ENCODE data around the gene STEAP1.
"Not testable (repeated sequence)": the region's sequence is repeated elsewhere in the genome, so short reads cannot be mapped to it uniquely, and the experiment has no call there.

Gene STEAP1

DNA sequence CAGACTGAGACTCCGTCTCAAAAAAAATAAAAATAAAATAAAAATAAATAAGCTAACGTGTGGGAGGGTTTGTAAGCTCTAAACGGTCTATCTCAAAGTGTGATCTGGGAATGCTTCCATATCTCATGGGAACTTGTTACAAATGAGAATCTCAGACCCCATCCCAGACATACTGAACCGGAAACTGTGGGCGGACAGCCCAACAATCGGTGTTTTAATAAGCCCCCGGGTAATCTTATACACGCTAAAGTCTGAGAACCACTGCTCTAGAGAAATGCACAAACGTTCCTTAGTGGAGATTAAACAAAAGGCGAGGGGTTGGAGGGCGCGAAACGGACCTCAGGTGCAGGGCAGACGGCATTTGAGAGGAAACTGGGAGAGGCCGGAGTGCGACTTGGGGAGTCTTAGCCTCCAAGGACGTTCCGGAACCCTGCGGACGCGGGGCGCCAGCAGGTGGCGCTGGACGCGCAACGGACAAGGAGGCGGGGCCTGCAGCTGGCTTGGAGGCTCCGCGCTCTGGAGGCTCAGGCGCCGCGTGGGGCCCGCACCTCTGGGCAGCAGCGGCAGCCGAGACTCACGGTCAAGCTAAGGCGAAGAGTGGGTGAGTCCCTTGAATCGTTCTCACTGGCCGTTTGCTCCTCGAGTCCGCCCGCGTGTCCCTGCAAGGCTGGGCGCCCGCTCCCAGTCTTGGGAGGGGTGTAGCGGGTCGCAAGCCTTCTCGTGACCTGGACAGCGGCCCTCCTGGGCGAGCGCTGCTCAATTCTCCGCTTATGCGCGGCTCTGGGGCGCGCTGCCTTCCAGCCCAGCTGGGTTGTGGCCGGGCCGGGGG, at the start of gene STEAP1:
Gene STEAP1 (plus strand): TSS at position 527 of the 829 bp plus-strand sequence. CDS start 5,320 bp downstream, outside the sequence.
- DNase-seq: peak; percentile 66 to 96

DNA sequence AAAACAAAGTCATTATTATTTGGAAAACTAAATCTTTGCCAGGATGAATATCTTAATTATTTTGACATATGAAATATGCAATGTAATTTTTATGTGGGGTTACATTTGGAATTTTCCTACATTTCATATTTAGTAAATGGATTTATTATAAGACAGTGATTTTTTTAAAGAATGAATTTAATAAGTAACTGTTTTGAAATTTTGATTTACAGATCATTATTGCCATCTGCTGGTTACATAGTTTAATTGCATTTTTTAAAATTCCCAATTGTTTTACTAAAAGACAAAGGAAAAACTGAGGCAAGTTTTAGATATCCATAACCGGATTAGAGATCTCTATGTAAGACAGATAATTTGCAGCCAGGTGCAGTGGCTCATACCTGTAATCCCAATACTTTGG, 39.3 kb upstream of the STEAP1 start:
- not testable (repeated sequence) for DNase-seq

DNA sequence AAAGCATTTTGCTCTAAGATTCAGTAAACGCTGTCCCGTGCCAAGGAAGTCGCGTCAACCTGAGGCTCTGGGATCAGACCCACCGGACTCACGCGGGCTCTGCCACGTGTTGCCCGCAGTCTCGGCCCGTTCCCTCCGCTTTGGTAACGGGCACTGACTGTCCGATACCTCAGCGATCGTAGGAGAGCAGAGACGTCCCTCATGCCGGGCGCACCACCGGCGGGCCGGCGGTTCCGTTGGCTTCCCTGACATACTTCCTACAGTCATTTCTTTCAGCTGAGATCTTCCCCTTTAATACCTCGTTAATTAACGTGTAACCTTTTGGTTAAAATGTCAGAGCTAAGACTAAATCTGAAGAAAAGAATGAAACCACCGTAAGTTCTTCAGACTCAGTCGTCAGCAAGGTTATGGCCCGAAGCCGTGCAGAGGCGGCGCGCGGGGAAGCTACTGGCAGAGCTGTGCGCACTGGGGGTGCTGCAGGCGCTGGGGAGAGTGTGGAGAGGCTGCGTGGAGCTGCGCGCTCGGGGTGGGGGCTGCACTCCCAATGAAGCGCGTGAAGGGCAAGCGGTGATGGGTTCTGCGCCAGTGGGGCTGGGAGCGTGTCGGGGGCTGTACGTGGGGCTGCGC, 35.6 kb upstream of the STEAP1 start:
- DNase-seq: not testable (repeated sequence)

DNA sequence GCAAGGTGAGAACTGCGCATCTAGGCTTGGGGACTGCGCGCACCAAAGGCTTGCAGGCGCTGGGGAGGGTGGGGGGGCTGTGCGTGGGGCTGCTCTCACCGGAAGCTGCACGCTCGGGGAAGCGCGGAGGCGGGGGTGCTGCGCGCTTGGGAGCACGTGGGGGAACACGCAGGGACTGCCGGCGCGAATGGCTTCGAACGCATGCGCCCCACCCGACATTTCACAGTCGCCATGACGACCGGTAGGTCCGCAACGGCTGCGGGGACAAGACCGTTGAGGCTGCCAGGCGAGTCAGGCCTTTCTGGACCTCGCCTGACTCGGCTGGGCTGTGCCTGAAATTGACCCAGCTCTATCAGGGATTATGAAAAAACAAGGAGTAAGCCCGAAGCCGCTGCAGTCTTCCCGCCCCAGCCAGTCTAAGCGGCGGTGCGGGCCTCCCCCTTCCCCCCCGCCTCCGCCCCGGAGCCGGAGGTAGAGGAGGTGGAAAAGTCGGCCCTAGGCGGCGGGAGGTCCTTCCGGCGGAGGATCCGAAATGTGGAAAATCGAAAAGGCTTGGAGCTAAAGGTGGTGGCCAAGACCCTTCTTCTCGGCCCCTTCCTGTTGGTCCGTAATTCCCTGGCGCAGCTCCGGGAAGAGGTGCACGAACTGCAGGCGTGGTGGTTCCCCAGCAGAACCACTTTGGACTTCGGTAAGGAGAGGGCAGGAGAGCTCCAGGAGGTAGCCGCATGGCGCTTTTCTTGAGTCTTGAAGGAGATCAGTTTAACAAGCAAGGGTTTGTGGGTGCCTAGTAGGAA, 34.9 kb upstream of the STEAP1 start:
- no peak for DNase-seq

DNA sequence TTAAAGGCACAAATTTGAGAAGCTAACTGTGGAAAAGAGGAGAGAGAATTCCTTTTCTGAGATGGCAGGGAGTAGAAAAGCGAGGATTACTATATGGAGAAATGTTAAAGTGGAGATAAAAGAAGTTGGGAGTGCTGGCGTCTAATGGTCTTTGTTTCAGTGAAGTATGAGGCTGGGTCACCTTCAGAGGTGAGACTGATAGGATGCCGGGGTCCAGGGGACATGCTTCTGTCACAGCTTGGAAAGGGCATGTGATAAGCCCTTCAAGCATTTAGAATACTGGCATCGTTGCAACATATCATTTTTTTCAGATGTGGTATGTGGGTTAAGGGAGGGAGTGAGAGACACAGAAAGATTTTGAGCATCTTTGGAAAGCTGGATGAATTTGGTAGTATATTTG, 34.1 kb upstream of the STEAP1 start:
- not testable (repeated sequence) for DNase-seq

DNA sequence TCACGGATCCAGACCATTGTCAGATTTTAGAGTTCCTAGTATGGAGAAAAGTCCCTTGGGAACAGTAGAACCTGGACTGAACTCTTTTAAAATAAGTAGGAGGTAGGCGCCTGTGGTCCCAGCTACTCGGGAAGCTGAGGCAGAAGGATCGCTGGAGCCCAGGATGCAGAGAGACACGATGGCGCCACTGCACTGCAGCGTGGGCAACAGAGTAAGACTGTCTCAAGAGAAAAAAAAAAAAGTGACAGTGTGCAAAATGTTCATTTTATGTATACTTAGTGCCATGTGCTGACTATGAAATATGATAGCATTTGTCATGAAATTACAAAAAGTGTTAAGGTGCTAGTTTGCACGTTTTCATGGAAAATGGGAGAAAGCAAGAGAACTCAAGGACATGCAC, 22.5 kb upstream of the STEAP1 start:
- not testable (repeated sequence) for DNase-seq

DNA sequence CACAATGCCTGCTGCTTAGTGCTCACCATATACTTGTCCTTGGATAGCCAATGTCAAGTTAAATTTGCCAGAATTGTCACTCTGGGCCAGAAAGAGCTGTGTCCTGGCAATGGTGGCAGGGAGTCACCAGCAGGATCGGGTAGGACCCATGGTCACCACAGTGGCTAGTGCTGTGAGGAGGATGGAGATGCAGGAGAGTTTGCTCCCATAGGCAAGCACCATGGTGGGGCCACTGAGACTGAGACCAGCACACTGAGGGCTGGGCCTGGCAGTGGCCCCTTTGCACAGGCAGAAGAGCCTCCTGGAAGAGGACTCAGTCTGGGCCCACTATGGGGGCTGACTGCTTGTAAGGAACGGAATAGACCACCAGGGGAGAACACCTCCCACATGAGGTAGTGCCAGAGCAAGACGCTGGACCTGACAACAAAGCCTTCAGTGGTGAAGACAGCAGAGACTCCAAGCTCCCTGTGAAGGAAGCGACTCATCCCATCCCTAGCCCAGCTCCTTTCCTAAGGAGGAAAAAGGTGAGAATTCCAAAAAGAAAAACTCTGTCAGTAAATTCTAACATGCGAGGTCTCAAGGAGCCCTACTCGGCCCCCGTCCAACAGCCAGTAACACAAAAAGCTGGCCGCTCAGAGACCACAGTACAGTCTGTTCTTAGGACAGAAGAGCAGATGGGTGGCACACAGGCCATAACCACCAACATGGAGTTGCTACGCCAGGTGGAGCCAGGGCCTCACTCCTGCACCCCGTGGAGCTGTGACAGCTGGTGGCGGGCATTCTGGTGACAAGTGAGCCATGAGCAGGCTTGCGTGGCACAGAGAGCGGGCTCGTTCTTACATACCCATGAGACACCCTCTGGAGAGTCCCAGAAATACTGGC, 6.9 kb upstream of the STEAP1 start:
- DNase-seq: not testable (repeated sequence)

DNA sequence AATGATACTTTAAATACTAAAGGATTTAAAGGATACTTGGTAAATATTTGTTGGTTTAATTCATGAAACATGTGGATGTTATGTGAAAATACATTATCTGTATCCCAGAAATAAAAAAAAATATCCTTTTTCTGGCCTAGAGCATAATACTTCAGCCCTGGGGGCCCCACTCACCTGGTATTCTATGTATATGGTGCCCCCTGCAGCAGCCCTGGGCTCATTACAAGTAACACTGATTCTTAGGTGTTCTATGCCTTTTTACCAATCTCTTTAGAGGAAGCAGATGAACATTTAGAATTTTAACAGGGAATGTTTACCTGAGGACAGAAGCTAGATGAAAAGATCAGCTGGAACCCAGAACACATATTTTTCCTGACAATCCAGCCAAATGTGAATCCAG, 4.8 kb upstream of the STEAP1 start:
- DNase-seq: peak in 1 of 2 donors; percentile 6

DNA sequence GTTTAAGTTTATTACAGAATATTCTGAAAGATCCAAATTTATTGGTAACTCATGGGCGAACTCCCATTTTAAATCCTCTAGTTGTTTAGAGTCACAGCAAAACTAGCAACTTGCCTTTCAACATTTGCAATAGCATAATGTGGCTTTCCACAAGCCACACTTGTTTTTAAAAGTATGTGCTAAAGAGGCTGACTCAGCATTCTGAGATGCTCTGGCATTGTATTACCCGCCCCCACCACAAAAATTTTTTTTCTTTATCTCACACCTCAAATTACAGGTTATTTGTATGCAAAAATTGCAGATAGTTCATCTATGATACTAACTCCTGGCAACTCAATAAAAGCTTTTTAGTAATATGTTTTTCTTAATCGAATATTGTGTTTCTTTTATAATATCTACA, 2.4 kb upstream of the STEAP1 start:
- DNase-seq: not testable (repeated sequence)

DNA sequence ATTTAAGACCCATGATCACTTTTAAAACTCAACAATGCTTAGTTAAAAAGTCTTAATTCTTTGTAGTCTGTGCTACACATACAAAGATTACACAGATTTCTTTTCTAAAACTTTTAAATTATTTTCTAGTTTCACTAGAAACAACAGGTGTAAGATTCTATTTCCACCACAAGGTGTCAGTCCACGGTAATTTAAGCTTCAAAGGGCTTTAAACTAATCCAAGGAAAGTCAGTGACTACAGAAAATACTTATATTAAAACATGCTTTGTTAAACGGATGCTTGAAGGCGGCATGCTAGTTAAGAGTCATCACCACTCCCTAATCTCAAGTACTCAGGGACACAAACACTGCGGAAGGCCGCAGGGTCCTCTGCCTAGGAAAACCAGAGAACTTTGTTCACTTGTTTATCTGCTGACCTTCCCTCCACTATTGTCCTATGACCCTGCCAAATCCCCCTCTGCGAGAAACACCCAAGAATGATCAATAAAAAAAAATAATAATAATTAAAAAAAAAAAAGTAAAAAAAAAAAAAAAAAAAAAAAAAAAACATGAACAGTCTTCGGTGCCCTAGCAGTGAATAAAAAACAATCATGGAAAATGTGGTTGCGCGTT, 1.5 kb upstream of the STEAP1 start:
- DNase-seq: peak; percentile 13 to 51

DNA sequence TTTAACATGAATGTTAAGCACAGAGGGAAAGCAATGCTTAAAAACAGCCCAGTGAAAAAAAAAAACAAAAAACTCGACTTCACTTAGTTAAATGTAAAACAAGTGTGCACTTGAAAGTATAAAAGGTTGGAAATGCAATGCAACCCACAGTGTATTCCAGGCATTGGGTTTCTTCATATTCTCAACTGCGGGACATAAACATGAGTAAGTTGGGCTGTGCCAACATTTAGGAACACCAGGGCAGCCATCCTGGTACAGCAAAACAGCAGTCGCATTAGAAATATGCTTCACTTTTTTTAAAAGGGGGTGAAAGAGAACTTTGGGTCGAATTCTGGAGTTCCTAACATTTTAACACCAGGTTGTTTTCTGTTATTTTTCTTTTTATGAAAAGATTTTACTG, 937 bp downstream of the STEAP1 start:
- no peak for DNase-seq

DNA sequence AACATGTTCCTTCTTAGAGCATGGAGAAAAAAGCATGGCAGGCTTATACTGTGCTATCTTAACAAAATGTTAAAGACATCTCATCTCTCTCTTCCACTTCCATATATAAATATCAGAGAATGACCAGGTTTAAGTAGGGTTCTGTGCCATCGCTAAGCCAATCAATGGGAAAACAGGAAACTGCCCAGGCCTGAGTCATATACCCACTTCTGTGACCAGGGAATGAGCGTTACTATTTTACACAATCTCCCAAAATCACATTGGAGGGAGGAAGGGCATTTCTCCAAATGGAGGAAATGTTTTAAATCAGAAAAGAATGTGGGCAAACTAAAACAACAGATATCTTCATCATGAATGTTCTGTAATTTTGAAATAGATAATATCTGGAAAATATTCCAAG, 3.1 kb downstream of the STEAP1 start:
- DNase-seq: not testable (repeated sequence)

DNA sequence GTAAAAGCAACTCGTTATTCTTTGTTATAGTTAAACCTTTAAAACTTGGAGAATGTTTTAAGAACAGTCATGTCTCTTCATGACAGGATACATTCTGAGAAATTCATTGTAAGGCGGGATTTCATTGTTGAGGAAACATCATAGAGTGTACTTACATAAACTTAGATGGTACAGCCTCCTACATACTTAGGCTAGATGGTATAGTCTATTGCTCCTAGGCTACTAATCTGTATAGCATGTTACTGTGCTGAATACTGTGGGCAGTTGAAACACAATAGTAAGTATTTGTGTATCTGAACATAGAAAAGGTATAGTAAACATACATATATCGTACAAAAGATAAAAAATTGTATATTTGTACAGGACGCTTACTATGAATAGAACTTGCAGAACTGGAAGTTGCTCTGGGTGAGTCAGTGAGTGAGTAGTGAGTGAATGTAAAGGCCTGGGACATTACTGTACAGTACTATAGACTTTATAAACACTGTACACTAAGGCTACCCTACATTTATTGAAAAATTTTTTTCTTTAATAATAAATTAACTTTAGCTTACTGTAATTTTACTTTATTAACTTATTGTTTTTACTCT, 3.6 kb downstream of the STEAP1 start:
- DNase-seq: not testable (repeated sequence)

DNA sequence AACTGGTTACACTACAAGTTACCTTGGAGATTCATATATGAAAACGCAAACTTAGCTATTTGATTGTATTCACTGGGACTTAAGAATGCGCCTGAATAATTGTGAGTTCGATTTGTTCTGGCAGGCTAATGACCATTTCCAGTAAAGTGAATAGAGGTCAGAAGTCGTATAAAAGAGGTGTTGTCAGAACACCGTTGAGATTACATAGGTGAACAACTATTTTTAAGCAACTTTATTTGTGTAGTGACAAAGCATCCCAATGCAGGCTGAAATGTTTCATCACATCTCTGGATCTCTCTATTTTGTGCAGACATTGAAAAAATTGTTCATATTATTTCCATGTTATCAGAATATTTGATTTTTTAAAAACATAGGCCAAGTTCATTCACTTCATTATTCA, 9.3 kb downstream of the STEAP1 start:
- DNase-seq: no peak

DNA sequence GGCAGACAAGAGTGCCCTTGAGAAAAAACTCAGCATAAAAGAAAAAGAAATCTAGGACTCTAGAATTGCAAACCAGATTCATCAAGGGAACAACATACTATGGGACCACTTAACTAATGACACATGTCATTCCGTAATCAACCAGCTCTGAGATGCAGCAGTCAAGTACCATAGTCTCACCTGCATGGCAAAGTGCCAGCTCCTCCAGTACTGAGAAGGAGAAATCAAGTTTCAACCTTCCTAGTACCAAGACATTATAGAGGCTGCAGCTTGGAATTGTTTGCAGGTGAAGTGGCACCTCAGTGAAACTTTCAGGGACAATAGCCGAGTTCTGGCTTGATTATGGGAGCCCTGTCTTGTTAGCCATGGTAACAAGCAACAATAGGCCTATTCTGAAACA, 11.5 kb downstream of the STEAP1 start:
- DNase-seq: no peak

DNA sequence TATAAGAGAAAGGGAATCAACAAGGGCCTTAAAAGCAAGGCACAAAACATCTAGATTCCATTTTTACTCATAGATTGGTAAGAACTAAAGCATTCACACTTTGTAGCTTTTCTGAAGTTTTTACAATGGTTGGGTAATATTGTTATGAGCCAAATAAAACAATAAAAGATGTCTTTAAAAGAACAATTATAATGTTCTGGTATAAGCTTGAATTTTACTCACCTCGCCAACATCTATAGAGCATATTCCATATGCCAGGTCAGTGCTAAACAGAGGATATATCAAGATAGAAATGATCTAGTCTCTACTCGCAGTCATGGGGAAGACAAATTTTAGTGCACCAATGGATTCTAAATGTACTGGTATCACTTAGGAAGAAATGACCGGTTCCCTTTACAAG, 11.9 kb downstream of the STEAP1 start:
- no peak for DNase-seq

DNA sequence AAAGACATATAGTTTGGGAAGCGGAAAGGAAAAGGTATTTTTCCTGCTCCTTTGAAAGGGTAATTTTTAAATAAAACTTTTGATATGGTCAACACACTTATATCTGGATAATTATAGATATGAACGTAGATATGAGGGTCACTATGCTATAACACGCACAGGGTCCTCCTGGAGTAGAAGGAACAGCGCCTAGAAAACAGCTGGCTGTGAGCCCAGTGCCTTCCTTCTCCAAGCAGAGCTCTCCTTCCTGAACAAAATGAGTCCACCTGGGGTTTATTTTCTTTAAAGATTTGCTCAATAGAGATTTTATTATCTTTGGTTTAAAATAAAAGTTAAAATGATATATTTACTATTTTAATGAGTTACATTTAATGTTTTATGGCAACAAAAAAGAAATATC, 13.1 kb downstream of the STEAP1 start:
- no peak for DNase-seq

DNA sequence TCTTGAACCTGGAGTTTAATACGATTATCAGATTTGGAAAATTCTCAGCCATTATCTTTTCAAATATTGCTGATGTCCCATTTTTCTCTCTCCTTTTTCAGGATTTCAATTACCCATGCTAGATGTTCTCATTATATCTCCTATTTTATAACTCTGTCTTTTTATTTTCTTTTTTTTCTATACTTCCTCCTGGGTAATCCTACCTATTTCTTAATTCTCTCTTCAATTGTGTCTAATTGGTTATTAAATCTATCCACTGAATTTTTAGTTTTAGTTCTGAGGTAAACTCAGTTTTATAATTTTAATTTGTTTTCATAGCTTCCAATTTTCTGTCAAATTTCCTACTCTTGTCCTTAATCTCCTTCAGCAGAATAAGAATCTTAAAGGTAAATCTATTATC, 15.6 kb downstream of the STEAP1 start:
- DNase-seq: no peak

DNA sequence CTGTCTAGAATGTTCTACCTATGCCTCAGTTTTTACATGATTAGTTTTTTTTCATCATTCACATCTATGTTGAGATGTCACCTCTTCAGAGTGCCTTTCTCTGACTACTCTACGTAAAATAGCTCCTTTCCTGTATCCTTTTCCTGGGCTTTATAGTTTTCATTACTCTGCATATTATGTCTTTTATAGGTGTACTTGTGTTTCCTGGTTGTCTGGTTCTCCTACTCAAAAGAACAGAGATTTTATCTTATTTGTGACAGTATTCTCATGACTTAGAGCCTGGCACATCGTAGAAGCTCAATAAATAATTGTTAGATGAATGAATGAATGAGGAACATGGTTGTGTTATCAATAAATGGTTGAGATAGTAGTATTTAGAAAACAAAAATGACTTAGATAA, 17.9 kb downstream of the STEAP1 start:
- DNase-seq: no peak

DNA sequence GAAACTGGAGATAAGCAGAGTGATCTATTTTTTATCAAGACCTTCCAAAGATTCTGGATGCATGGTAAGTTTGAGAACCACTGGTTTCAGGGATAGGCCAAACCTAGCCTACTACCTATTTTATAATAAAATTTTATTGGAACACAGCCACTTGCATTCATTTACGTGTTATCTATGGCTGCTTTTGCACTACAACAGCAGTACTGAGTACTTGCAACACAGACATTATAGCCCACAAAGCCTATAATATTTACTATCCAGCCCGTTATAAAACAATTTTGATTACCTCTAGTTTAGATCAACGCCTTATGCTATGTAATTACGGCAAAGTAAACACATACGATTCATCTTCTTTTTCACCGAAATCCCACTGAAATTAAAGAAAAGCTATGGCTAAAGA, 18.4 kb downstream of the STEAP1 start:
- DNase-seq: no peak

DNA sequence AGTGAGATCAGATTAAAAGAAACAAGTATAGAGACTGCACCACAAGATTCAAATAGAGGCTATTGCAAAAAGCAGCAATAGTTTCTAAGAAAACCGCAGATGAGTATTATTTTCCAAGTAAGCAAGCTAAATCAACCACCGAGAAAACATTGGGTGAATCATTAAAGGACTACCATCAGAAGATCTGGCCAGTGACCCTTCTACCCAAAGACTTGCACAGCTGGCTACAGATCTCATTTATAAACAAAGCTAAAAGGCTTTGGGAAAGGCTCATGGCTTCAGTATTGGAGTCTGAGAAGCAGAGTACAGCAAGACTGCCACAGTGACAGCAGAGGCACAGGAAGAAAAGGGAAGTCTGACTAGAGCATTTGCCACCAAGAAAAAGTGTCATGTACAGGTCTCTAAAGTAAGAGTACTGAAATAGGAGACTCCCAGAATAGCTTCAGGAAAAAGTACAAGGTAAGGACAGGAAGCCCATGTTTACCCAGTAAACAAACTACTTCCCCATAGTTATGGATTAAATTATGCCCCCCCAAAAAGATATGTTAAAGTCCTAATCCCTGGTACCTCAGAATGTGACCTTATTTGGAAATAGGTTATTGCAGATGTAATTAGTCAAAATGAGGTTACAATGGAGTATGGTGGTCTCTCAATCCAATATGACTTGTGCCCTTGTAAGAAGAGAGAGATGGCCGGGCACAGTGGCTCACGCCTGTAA, 19.0 kb downstream of the STEAP1 start:
- DNase-seq: no peak
